Left lung (tissue), 10 donors: ENCODE data around the gene CHCHD4. TPM values are rescaled to one million over a fixed set of nuclear protein-coding genes. Genes with fewer than 3 reads are reported as not detected.
"Not testable (repeated sequence)": the region's sequence is repeated elsewhere in the genome, so short reads cannot be mapped to it uniquely, and the experiment has no call there.

Experiments
- ATAC-seq: fragments of 200-7000 bp; cut with Tn5 transposase; one replicate; pipeline ENCODE4 v1.9.1; 2020; ENCODE audit warnings: moderate library complexity
- DNase-seq, 4 donors: peaks; one replicate each; pipeline ENCODE4 v3.0.0-alpha.2; 2013 to 2020
- H3K27ac ChIP-seq, 2 donors: fragments of 200-600 bp; sonication (generic) in 1 of 2; one replicate each; pipeline versions ENCODE4 v1.5.0 to v1.8.0; 2020 to 2021
- H3K27me3 ChIP-seq, 2 donors: fragments of 200-600 bp; sonication (generic) in 1 of 2; one replicate each; pipeline versions ENCODE4 v1.5.0 to v1.8.0; 2020 to 2021
- H3K36me3 ChIP-seq, 2 donors: fragments of 200-600 bp; sonication (generic) in 1 of 2; one replicate each; pipeline versions ENCODE4 v1.5.0 to v1.8.0; 2020 to 2021
- H3K4me1 ChIP-seq, 2 donors: fragments of 200-600 bp; one replicate each; pipeline ENCODE4 v1.8.0; 2021
- H3K4me3 ChIP-seq, 2 donors: fragments of 200-600 bp; sonication (generic) in 1 of 2; one replicate each; pipeline versions ENCODE4 v1.5.0 to v1.8.0; 2020 to 2021; ENCODE audit warnings: mild to moderate bottlenecking in 1 of 2
- H3K9me3 ChIP-seq, 2 donors: fragments of 200-600 bp; sonication (generic) in 1 of 2; one replicate each; pipeline versions ENCODE4 v1.5.0 to v1.8.0; 2020 to 2021
- CTCF ChIP-seq, 2 donors: fragments of 200-600 bp; sonication (generic) in 1 of 2; IDR thresholded peaks; one replicate each; pipeline versions ENCODE4 v1.5.0 to v1.8.0; 2021; ENCODE audit warnings: antibody characterized with exemption in 2 of 2
- intact Hi-C, 2 donors: fragments of 100-400 bp; cut with DNase I; formaldehyde crosslinking; loops; one replicate each; pipeline versions ENCODE4 v1.11.2 to v1.14.2; 2022
- polyA plus RNA-seq, 6 donors: library from polyadenylated mRNA; unstranded; fragments of 120-200 nt; gene quantifications; one replicate each; pipeline ENCODE4 v1.2.1, GENCODE V29; 2013; ENCODE audit not compliant: insufficient read length in 6 of 6
- total RNA-seq, 2 donors: library from RNA; stranded (reverse); fragmentation: NEBNext Ultra II Directional; extraction: Animal tissue kit (Norgen Biotek cat#: 25700); gene quantifications; one replicate each; pipeline ENCODE4 v1.2.1, GENCODE V29; 2021
- donor health status: DM: no; HTN: yes; CAD: no.
- donor health status: DM: no; HTN: no; CAD: no.

The CHCHD4 gene
- total and polyA plus RNA-seq, 8 donors, result 9.6 to 15.3 (median 13.4) TPM

- Histone ChIP-seq H3K4me1 (no peaks in the 10 kb centered on the region), H3K4me3 (no peak overlapping the region), H3K9me3 (peaks cover 0 to 21% of the 10 kb centered on the region in 2 donors), H3K27me3 (no peaks in the 10 kb centered on the region), H3K27ac (no peak overlapping the region), H3K36me3 (no peaks in the 10 kb centered on the region)
- ATAC-seq, result no peak
- intact Hi-C loops, result no loop called here
- DNase-seq, result no peak
- TF ChIP-seq CTCF (IDR thresholded peaks at IDR 0.05), result no peak
Observed at GRCh38 chr3:14077310-14077709, 47.4 kb downstream of the CHCHD4 start.

- H3K36me3 ChIP-seq, DNase-seq, H3K27ac ChIP-seq, ATAC-seq, H3K4me3 ChIP-seq, H3K27me3 ChIP-seq, H3K4me1 ChIP-seq, intact Hi-C loops: not testable (repeated sequence)
- peaks cover 0 to 14% of the 10 kb centered on the region in 2 donors for H3K9me3 ChIP-seq
Observed at GRCh38 chr3:14075233-14075632, 49.4 kb downstream of the CHCHD4 start.

DNA sequence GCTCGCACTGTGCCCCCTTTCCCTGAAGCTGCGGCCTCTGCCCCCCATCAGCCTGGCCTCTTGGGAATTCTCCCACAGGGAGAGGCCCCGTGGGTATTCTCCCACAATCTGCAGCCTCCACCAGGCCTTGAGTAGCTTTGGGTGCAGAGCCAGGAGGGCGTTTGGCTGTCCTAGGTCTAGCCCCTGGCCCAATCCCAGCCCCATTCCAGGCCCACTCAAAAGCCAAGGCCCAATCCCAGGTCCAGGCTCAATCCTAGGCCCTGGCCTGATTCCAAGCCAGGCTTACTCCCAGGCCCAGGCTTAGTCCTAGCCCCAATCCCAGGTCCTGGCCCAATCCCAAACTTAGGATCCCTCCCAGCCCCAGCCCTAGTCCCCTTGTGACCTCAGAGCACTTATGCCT lies 59.8 kb downstream of the CHCHD4 start:
- Histone ChIP-seq H3K4me1 (no peaks in the 10 kb centered on the region), H3K36me3 (no peaks in the 10 kb centered on the region), H3K4me3 (no peak overlapping the region), H3K27me3 (no peaks in the 10 kb centered on the region), H3K27ac (no peak overlapping the region), H3K9me3 (no peaks in the 10 kb centered on the region)
- intact Hi-C loops, result no loop called here
- no peak for TF ChIP-seq CTCF (IDR thresholded peaks at IDR 0.05)
- DNase-seq (no peak), ATAC-seq (no peak)

DNA sequence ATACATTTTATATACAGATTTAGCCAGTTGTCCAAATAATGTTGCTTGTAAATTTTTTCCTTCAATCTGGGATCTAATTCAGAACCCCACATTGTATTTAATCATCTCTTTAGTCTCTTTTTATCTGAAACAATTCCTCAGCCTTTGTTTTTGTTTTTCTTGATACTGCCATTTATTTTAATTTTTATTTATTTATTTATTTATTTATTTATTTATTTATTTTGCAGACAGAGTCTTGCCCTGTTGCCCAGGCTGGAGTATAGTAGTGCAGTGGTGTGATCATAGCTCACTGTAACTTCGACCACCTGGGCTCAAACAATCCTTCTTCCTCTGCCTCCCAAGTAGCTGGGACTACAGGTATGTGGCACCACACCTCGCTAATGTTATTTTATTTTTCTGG lies 61.5 kb downstream of the CHCHD4 start:
- TF ChIP-seq CTCF (IDR thresholded peaks at IDR 0.05), result no peak
- intact Hi-C loops, result no loop called here
- ATAC-seq (no peak), DNase-seq (no peak)
- no peaks in the 10 kb centered on the region for H3K4me1 ChIP-seq
- H3K27me3 ChIP-seq, result no peaks in the 10 kb centered on the region
- no peak overlapping the region for H3K4me3 ChIP-seq
- no peaks in the 10 kb centered on the region for H3K9me3 ChIP-seq
- no peaks in the 10 kb centered on the region for H3K36me3 ChIP-seq
- H3K27ac ChIP-seq, result no peak overlapping the region

Other genes starting within 250 kb of the CHCHD4 start
- 1 to 10 TPM; 3.2 to 5.5 TPM for gene WNT7A, start 244.8 kb downstream of the CHCHD4 start, total RNA-seq
- gene WNT7A, start 244.8 kb downstream of the CHCHD4 start, polyA plus RNA-seq, result 1 to 10 TPM in 1 of 6 donors, under 1 TPM in 5; 0.34 to 1.3 (median 0.63) TPM
- gene TMEM43, start 182 bp upstream of the CHCHD4 start, total RNA-seq, result 100 to 1,000 TPM in 1 of 2 donors, 10 to 100 TPM in 1; 82.3 to 104 TPM
- 10 to 100 TPM; 62.2 to 68.6 (median 63.5) TPM for gene TMEM43, start 182 bp upstream of the CHCHD4 start, polyA plus RNA-seq
- 10 to 100 TPM; 23.9 to 31.8 TPM for gene XPC, start 53.7 kb upstream of the CHCHD4 start, total RNA-seq
- 10 to 100 TPM; 41.3 to 47.6 (median 44.3) TPM for gene XPC, start 53.7 kb upstream of the CHCHD4 start, polyA plus RNA-seq
- gene LSM3, start 53.9 kb upstream of the CHCHD4 start, total RNA-seq, result 10 to 100 TPM; 10.6 to 11.1 TPM
- 10 to 100 TPM; 14.9 to 16.5 (median 15.4) TPM for gene LSM3, start 53.9 kb upstream of the CHCHD4 start, polyA plus RNA-seq